ENCODE data around the gene DUSP2. TPM values are rescaled to one million over a fixed set of nuclear protein-coding genes. Genes with fewer than 3 reads are reported as not detected.

DUSP2 gene
- total and polyA plus RNA-seq, 10 of the 15 experiments (the other 5 are each of a cell fraction or from before 2014, with no cell fraction given), result 9.7 to 212 (median 57.2) TPM

GRCh38 chr2:96145036-96145847 lies at the start of gene DUSP2 (continued):
- TF ChIP-seq RUNX3 (IDR thresholded peaks at IDR 0.05; ENCODE audit: low read length) (no peak), ZNF274 (IDR thresholded peaks at IDR 0.05; ENCODE audit: insufficient read depth, insufficient read length) (no peak), HDGF (IDR thresholded peaks at IDR 0.05) (peak; percentile 89), BRCA1 (IDR thresholded peaks at IDR 0.05; ENCODE audit: low read depth, low read length) (no peak; the same call in 1 of the 2 replicates), MLLT1 (IDR thresholded peaks at IDR 0.05) (peak; percentile 59; the same call in 1 of the 2 replicates), ZZZ3 (IDR thresholded peaks at IDR 0.05; ENCODE audit: control insufficient read depth, insufficient read length, low read depth) (no peak), ZNF24 (IDR thresholded peaks at IDR 0.05) (peak; percentile 75), EP300 (IDR thresholded peaks at IDR 0.05; ENCODE audit: borderline replicate concordance in 1 of 2, control insufficient read depth in 1 of 2, low read depth in 2 of 2, low read length in 2 of 2) (peak in 1 of 2 experiments; percentile 36; a peak in 3 of 4 replicates), POLR2AphosphoS5 (IDR thresholded peaks at IDR 0.05; ENCODE audit: low read length) (peak; percentile 99), ZNF217 (IDR thresholded peaks at IDR 0.05) (peak; percentile 73), POLR2A (IDR thresholded peaks at IDR 0.05; ENCODE audit: low read depth, low read length) (no peak), BHLHE40 (IDR thresholded peaks at IDR 0.05; ENCODE audit: borderline replicate concordance in 1 of 2, low read depth in 2 of 2, low read length in 1 of 2) (peak; percentile 91 to 95), ATF2 (IDR thresholded peaks at IDR 0.05; ENCODE audit: low read length) (no peak), TCF3 (IDR thresholded peaks at IDR 0.05; ENCODE audit: borderline replicate concordance, insufficient read depth, low read depth, low read length) (peak; percentile 100), ZNF687 (IDR thresholded peaks at IDR 0.05) (peak; percentile 99), ZNF207 (IDR thresholded peaks at IDR 0.05; ENCODE audit: borderline replicate concordance) (peak; percentile 77; the same call in 1 of the 2 replicates), HDAC2 (IDR thresholded peaks at IDR 0.05) (no peak)
- TF ChIP-seq, protein P1, sequence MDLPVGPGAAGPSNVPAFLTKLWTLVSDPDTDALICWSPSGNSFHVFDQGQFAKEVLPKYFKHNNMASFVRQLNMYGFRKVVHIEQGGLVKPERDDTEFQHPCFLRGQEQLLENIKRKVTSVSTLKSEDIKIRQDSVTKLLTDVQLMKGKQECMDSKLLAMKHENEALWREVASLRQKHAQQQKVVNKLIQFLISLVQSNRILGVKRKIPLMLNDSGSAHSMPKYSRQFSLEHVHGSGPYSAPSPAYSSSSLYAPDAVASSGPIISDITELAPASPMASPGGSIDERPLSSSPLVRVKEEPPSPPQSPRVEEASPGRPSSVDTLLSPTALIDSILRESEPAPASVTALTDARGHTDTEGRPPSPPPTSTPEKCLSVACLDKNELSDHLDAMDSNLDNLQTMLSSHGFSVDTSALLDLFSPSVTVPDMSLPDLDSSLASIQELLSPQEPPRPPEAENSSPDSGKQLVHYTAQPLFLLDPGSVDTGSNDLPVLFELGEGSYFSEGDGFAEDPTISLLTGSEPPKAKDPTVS (IDR thresholded peaks at IDR 0.05; ENCODE audit: low read depth, low read length), result 0 out of 2 replicates have a peak, but pooled peaks have one; percentile 41
- TF ChIP-seq, protein P2, sequence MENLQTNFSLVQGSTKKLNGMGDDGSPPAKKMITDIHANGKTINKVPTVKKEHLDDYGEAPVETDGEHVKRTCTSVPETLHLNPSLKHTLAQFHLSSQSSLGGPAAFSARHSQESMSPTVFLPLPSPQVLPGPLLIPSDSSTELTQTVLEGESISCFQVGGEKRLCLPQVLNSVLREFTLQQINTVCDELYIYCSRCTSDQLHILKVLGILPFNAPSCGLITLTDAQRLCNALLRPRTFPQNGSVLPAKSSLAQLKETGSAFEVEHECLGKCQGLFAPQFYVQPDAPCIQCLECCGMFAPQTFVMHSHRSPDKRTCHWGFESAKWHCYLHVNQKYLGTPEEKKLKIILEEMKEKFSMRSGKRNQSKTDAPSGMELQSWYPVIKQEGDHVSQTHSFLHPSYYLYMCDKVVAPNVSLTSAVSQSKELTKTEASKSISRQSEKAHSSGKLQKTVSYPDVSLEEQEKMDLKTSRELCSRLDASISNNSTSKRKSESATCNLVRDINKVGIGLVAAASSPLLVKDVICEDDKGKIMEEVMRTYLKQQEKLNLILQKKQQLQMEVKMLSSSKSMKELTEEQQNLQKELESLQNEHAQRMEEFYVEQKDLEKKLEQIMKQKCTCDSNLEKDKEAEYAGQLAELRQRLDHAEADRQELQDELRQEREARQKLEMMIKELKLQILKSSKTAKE (IDR thresholded peaks at IDR 0.05; ENCODE audit: low read depth, poor library complexity, severe bottlenecking), result no peak

All from GM12878 (cell line).